ENCODE measurements around the gene IMPDH1. TPM values are rescaled to one million over a fixed set of nuclear protein-coding genes. Genes with fewer than 3 reads are reported as not detected.
A peak's percentile ranks its signal among the peaks of the same experiment; 100 is the strongest.
"Not testable (repeated sequence)": the region's sequence is repeated elsewhere in the genome, so short reads cannot be mapped to it uniquely, and the experiment has no call there.

IMPDH1 gene
- total RNA-seq: 10 to 100 TPM; 44.7 to 49.4 TPM
- long read RNA-seq, donor 1, transcript IMPDH1-202 (15 exons, 2,479 nt): major isoform, 18 of 47 reads
- long read RNA-seq, donor 1, partial matches to known transcripts: 17 of 47 reads
- long read RNA-seq, donor 1, other reads (novel, unspliced or antisense): 10 of 47 reads
- long read RNA-seq, donor 2, transcript IMPDH1-202 (15 exons, 2,479 nt): major isoform, 65 of 198 reads
- long read RNA-seq, donor 2, partial matches to known transcripts: 66 of 198 reads
- long read RNA-seq, donor 2, other reads (novel, unspliced or antisense): 64 of 198 reads

DNA sequence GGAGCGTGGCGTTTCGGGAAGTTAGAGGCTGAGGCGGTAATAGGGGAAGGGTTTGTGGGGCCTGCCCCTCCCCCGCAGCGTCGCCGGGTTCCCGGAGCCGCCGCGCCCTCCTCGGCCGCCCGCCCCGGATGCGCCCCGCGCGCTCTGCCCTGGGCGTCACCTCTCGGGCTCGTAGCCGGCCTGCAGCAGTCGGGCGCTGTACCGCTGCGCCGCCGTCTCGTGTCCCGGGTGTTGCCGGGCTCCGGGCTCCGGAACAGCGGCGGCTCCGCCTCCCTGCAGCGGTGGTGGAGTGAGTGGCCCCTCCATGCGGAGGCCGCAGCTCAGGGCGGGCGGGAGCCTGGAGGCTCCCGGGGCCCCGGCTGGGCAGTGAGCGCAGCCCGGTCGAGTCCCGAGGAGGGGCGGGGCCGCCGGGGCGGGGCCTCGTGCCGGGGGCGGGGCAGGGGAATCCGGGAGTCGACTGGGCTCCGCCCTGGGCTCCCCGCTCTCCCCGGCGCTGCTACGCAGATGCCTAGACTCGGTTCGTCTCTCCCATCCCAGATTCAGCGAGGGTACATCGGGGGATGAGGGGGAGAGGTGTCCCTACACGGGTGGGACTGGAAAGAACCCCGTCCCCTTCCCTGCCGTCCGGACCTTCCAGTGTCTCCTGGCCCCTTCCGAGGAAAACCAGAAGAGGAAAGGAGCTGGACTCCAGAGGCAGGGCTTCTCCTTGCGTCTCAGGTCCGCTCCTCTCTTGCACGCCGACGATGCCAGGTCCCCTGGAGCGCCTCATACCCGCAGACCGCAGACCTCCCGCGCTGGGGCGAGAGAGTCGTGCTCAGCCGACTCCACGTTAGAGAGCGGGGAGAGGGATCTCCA is at the start of gene IMPDH1:
IMPDH1 (minus strand) TSS at position 387 of the 855 bp plus-strand sequence; CDS start at position 306, 81 bp downstream.
- DNase-seq (ENCODE audit: low spot score): peak; percentile 97
- intact Hi-C loops (cut with DNase I): no loop called here

DNA sequence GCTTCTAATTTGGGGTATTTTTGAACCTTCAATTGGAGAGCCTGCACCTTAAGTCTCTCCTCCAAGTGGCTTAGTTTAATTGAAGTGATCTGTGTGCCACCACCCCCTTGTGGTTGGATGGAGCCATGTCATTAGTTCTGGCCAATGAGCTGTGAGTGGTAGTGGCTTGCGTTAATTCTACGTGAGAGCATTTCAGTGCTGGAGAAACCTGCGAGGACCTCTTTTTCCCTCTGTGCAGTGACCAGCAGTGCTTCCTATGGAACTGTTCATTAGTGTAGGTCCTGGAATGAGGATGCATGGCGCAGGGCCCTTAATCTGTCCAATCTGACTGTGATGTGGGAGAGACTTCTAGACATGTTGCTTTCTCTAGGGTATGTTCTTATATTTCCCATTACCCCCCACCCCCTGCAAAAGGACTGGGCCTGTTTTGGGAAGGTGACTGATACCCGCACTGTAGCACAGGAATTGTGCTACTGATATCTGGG is 49.7 kb upstream of the IMPDH1 start:
- no peak for DNase-seq (ENCODE audit: low spot score)
- intact Hi-C loops (cut with DNase I): no loop called here

DNA sequence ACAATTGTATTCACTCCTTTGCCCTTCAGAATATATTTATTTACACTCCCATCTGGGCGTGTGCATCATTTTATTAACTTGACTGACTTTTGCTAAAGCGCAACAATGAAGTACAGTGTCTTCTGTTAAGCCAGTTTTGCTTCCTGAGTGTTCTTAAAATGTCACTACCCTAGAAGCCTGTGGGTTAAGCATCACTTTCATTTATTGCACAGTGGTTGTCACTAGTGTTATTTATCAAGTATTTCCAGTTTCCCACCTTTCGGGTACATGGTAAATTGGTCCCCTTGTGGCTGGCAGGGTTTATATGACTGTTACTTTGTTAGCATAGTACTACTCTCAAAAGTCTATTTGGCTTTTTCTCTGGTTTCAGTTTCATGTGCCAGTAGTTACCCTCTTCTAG is 49.2 kb upstream of the IMPDH1 start:
- intact Hi-C loops (cut with DNase I): no loop called here
- DNase-seq (ENCODE audit: low spot score): no peak

DNA sequence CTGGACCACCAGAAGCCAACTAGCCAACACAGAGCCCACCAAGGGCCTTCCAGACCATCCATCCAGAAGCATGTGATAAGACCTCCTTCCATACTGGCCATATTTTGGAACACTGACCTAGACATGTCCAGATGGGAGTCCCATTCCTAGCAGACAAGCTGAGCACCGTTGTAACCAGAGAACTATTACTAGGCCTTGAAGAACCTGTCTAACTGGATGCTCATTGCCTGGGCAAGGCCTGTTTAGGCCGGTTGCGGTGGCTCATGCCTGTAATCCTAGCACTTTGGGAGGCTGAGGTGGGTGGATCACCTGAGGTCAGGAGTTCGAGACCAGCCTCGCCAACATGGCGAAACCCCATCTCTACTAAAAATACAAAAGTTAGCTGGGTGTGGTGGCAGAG is 47.6 kb upstream of the IMPDH1 start:
- not testable (repeated sequence) for DNase-seq (ENCODE audit: low spot score)
- intact Hi-C loops (cut with DNase I): loop anchor here in 1 of 2 donors (2.0 kb wide), 1 partner anchor 31 kb away; no protein-coding TSS in a partner anchor

DNA sequence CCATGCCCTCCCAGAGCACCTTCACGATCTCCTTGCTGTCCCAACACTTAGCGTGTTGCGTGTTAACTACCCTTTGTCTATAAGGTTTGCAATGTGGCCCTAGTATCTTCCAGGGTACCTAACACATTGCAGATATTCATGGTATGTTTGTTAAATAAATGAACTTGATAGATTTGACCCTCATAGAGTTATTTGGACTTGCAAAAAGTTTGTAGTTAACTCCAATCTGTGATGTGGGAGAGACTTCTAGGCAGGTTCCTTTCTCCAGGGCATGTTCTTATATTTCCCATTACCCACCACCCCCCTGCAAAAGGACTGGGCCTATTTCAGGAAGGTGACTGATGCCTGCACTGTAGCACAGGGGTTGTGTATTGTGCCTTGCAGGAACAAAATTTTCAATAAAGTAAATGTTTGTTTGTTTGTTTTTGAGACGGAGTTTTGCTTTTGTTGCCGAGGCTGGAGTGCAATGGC is 46.5 kb upstream of the IMPDH1 start:
- intact Hi-C loops (cut with DNase I): loop anchor here in 1 of 2 donors (2.0 kb wide), 1 partner anchor 29 kb away; no protein-coding TSS in a partner anchor
- DNase-seq (ENCODE audit: low spot score): no peak

DNA sequence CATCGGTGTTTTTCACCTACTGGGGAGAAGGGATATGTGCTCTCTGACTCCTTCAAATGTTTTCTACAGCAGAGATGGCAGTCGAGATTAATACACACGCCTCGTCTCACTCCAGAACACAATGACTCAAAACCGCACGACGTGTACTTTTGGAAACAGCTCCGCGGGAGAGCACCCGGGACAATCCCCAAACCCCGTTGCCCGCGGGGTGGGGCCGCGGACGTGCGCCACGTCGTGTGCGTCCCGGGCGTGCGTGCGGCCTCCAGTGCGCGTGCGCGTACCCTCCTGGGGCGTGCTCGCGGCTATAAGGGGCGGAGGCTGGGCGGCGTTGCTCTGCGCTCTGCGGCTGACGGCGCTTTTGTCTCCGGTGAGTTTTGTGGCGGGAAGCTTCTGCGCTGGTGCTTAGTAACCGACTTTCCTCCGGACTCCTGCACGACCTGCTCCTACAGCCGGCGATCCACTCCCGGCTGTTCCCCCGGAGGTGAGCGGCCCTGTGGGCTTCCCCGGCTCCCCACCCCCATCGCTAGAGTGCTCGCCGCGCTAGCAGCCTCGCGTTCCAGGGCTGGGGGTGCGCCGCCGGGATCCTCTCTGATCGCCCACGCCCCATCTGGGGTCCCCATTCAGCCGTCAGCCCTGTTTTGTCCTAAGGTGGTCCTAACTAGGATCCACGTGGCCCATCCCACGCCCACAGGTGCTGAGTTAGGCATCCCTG is 45.9 kb upstream of the IMPDH1 start, which contains the start of gene HILPDA:
HILPDA (plus strand) TSS at position 336 of the 712 bp plus-strand sequence. CDS start 1,391 bp downstream, outside the sequence.
- intact Hi-C loops (cut with DNase I): loop anchor here in 1 of 2 donors (2.0 kb wide), 1 partner anchor 29 kb away; no protein-coding TSS in a partner anchor
- peak; percentile 99 for DNase-seq (ENCODE audit: low spot score)

DNA sequence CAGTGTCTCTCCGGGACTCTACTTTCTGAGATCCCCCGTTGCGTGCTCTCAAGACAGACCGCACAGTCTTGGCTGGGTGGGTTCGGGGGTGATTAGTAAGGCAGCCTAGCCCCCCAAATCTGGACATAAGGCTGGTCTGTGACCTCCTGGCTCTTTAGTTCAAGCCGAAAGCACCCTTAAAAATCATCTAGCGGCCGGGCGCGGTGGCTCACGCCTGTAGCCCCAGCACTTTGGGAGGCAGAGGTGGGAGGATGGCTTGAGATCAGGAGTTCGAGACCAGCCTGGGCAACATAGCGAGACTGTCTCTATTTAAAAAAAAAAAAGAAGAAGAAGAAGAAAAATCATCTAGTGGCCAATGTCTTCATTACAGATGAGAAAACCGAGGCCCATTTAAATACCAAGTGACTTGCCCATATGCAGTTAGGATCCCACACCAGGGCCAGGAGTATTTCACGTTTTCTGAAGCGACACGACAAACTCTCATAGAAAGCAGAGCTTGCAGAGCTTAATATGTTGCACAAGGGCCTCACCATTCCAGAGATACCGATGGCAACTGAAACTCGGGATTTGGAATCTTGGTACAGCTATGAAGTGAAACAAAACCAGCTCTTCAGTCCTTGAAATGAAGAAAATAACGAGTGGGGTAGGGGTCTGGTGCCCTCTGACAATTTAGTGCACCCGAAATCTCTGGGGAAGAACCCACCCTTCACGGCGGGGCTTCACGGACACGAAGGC is 45.2 kb upstream of the IMPDH1 start:
- no peak for DNase-seq (ENCODE audit: low spot score)

DNA sequence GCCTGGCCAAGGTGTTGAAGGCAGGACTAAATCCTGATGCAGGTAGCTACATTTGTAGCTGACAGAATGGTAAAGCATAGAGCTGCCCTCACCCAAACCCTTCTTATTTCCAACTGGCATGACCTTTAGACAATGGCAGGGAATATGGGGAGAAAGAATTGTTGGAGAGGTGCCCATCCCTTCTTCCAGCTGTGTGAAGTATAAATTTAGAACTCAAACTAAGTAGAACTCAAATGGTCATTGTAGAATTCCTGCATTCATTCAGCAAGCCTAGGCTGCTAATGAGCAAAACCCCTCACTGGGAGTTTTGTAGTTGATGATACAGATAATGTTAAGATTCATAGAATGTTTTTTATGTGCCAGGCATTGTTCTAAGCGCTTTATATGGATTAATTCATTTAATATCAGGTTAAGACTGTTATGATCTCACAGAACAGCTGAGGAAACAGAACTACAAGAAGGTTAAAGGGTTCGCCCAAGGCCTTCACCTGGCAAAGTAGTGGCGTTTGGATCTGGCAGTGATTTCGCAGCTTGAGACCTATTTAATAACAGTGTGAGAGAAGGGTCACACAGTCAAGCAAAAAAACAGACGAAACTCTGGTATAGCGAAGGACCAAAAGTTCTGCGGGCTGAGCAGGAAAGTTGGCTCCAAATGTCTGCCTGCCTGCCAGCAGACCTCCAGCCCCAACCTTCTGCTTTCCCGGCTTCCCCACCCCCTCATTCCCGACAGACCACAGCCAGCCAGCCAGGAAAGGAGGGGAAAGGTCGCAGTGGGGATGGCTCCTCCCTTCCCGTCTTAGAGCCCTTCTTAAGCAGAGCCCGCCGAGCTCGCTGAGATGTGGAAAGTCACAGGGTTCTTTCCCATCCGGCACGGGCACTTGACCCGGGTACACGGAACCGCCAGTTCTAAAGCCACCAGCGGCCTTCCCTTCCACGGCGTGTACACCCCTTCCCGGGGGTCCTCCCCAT is 44.3 kb upstream of the IMPDH1 start:
- peak; percentile 96 for DNase-seq (ENCODE audit: low spot score)
- intact Hi-C loops (cut with DNase I): no loop called here

More for the DNA sequence above, 45.2 kb upstream of the IMPDH1 start:
- intact Hi-C loops (cut with DNase I): no loop called here

DNA sequence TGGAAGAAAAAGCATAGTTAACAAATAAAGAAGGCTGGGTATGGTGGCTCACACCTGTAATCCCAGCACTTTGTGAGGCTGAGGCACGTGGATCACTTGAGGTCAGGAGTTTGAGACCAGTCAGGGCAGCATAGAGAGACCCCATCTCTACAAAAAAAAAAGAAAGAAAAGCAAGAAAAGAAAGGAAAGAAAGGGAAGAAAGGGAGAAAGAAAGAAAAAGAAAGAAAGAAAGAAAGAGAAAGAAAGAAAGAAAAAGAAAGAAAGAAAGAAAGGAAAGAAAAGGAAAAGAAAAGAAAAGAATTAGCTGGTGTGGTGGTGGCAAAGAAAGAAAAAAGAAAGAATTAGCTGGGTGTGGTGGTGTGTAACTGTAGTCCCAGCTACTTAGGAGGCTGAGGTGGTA is 42.8 kb upstream of the IMPDH1 start:
- intact Hi-C loops (cut with DNase I): no loop called here
- no peak for DNase-seq (ENCODE audit: low spot score)

DNA sequence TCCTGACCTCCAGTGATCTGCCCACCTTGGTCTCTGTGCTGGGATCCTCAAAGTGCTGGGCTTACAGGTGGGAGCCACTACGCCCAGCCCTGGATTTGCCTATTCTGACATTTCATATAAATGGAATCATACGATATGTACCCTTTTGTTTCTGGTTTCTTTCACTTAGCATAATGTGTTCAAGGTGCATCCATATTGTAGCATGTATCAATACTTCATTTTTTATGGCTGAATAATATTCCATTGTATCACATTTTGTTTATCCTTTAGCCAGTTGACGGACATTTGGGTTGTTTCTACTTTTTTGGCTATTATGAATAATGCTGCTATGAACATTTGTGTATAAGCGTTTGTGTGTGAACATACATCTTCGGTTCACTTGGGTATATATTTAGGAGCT is 41.1 kb upstream of the IMPDH1 start:
- DNase-seq (ENCODE audit: low spot score): no peak
- intact Hi-C loops (cut with DNase I): no loop called here

DNA sequence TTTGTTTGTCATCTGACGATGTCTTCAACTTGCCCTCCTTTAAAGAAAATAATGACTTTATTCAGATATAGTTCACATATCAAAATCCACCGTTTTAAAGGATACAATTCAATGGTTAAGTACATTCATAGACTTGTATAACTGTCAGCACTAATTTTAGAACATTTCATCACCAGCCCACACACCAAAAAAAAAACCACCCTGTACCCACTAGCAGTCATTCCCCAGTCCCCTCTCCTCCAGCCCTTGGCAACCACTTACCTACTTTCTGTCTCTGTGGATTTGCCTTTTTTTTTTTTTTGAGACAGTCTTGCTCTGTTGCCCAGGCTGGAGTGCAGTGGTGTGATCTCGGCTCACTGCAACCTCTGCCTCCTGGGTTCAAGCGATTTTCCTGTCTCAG is 40.6 kb upstream of the IMPDH1 start:
- intact Hi-C loops (cut with DNase I): no loop called here

DNA sequence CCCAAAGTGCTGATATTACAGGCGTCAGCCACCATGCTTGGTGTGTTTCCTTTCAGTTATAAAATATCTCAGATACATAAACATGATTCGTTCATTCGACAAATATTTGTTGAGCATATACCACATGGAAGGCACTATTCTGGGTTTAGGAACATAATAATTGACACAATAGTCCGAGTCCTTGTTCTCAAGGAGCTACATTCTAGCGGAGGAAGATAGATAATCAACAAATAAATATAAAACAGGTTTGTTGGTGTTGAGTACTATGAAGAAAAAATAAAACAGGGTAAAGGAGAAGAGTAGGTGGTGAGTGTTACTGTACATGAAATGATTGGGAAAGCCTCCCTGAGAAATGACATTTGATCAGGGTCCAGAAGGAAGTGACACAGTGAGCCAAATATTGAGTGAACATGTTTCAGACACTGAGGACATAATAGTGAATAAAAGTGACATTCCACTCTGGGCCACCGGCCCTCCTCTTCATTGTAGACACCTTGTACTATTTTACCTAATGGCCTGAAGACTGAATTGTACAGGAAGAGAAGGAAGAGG is 39.0 kb upstream of the IMPDH1 start:
- intact Hi-C loops (cut with DNase I): no loop called here
- no peak for DNase-seq (ENCODE audit: low spot score)

More for the DNA sequence above, 40.6 kb upstream of the IMPDH1 start:
- no peak for DNase-seq (ENCODE audit: low spot score)

DNA sequence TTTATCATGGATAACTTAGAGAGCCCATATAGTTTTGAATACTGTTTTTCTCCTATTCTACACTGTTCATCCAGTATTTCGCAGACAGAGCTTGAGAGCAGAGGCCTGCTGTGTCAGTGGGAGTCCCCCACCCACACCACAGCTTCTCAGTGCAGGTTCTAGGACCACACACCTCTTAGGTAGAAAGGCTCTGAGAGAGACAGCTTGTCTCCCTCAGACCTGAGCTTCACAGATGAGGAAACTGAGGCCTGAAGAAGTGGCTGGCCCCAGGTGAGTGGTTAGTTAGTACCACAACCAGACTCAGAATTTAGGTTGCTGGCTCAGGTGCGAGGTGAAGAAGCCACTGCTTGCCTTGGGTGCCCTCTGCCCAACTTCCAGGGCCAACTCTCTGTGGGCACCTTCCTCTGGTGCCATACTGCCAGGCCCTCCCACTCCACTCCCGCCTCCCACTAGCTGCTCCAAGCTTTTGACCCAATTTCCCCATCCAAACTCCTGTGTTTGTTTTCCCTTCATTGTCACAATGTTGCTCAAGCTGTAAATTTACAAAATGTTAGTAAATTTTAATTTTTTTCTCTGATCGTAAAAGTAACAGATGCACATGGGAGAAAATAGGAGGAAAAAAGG is 38.3 kb upstream of the IMPDH1 start:
- intact Hi-C loops (cut with DNase I): no loop called here
- no peak for DNase-seq (ENCODE audit: low spot score)

DNA sequence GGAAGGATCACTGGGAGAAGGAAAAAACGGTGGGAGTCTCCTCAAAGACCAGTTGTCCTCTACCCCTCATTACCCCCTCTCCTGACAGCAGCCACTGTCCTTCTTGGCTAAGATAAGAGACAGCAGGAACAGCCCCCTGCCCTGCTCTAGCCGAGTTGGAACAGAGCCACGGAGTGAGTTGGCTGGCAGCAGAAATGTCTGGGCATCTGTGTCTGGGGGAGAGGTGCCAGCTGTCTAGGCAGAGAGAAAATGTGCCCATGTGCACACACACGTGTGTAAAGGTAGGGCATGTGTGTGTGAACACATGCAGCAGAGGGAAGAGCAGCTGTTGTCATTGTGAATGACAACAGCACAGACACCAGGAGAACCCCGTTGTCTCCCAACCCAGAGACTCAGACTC is 36.5 kb upstream of the IMPDH1 start:
- DNase-seq (ENCODE audit: low spot score): no peak
- intact Hi-C loops (cut with DNase I): no loop called here

DNA sequence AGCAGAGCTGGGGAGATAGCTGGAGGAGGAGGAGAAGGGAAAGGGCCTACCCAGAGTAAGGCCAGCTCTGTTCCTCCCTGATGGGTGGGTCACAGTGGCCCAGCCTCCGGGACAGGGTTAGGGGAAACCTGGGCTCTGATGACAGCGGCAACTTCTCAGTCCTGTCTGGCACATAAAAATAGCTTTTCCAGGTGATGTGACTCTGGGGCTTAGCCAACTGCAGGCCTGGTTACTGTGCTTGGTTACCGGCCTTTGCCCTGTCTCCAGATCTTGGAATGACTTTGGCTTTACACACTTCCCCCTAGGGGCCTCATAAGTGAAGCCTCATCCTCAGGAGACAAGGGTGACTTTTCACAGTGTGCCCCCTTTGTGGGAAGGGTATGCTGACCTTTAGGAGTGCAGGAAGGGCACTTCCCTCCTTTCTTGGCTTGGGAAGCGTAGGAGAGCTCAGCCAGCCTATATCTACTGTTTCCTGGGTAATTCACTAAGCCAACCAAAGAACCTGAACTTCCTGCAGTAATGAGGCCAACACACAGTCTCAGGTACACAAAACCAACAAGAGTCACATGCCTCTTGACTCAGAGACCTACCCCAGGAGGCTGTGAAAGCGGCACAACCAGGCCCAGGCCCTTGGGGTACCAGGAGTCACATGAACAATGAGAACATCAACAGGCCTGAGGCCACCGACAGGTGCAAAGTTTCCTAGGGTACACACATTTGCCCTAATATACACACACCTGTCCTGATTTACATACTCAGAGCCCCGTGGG is 34.2 kb upstream of the IMPDH1 start:
- DNase-seq (ENCODE audit: low spot score): no peak
- intact Hi-C loops (cut with DNase I): no loop called here

DNA sequence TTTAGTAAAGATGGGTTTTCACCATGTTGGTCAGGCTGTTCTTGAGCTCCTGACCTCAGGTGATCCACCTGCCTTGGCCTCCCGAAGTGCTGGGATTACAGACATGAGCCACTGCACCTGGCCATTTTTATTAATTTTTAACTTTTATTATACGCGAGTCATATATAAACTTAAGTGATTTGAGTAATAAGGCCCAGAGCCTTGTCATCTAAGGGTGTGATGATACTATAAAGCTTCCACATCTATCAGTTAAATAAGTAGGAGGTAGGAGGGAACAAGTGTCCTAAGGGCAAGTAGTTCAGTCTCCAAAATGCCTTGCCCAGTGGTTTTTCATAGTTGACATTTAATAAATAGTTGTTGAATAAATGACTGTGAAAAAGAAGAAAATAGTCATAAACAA is 32.6 kb upstream of the IMPDH1 start:
- intact Hi-C loops (cut with DNase I): no loop called here
- no peak for DNase-seq (ENCODE audit: low spot score)
